B cell (primary cell): ENCODE data around the gene MSX1. TPM values are rescaled to one million over a fixed set of nuclear protein-coding genes. Genes with fewer than 3 reads are reported as not detected.

Source experiments
- ATAC-seq: fragments of 200-7000 bp; cut with Tn5 transposase; one replicate; pipeline ENCODE4 v1.10.0; 2021; ENCODE audit warnings: low read depth, mild to moderate bottlenecking, moderate number of reproducible peaks, moderate library complexity
- CTCF ChIA-PET: fragments of 350-600 bp; sonication (Branson Sonifier 250); formaldehyde crosslinking; loops from one replicate; lab custom pipeline; 2021; ENCODE audit warnings: antibody characterized with exemption, inconsistent platforms; lab: Charles Lee
- POLR2A ChIA-PET: fragments of 350-600 bp; sonication (Branson Sonifier 250); formaldehyde crosslinking; loops from one replicate; lab custom pipeline; 2021; ENCODE audit warnings: antibody characterized with exemption; lab: Charles Lee
- DNase-seq: peaks from one replicate; pipeline ENCODE4 v3.0.0; 2013
- H2AFZ ChIP-seq: 2 replicates; pipeline ENCODE4 v1.6.1; 2012; ENCODE audit warnings: mild to moderate bottlenecking, low read depth, low read length; ENCODE audit not compliant: insufficient read depth, poor library complexity, severe bottlenecking
- H3K27ac ChIP-seq, 2 donors: 1 replicate in 1 of 2; 2 replicates in 1 of 2; pipeline ENCODE4 v1.5.1; 2012 to 2013; ENCODE audit warnings: low read length in 2 of 2, mild to moderate bottlenecking in 2 of 2, moderate library complexity in 1 of 2
- H3K27me3 ChIP-seq, 4 experiments: fragments of 200-600 bp in 1 of 4; sonication (generic) in 1 of 4; replicated peaks in 1 of 4; 1 replicate in 2 of 4; 2 replicates in 2 of 4; pipeline versions ENCODE4 v1.6.1 to v1.7.0; 2013 to 2016; ENCODE audit warnings: low read length in 3 of 4, mild to moderate bottlenecking in 2 of 4, mixed read lengths in 1 of 4, moderate library complexity in 1 of 4; ENCODE audit not compliant: insufficient read depth in 4 of 4, control insufficient read depth in 3 of 4; ENCODE audit errors: control extremely low read depth in 1 of 4
- H3K36me3 ChIP-seq, 2 experiments: replicated peaks in 1 of 2; 1 replicate in 1 of 2; 2 replicates in 1 of 2; pipeline versions ENCODE4 v1.6.1 to v1.7.1; 2013; ENCODE audit warnings: low read length in 1 of 2; ENCODE audit not compliant: insufficient read depth in 2 of 2, control insufficient read depth in 1 of 2; ENCODE audit errors: control extremely low read depth in 1 of 2, extremely low read depth in 1 of 2
- H3K4me1 ChIP-seq, 2 donors: fragments of 200-600 bp in 1 of 2; sonication (generic) in 1 of 2; 1 replicate in 1 of 2; 2 replicates in 1 of 2; pipeline versions ENCODE4 v1.5.1 to v1.6.1; 2013 to 2017; ENCODE audit warnings: low read length in 2 of 2; ENCODE audit not compliant: control insufficient read depth in 2 of 2, insufficient read depth in 2 of 2
- H3K4me2 ChIP-seq: replicated peaks from 2 replicates; pipeline ENCODE3; 2012; ENCODE audit warnings: mild to moderate bottlenecking, low read depth, low read length; ENCODE audit not compliant: poor library complexity, severe bottlenecking
- H3K4me3 ChIP-seq, 5 experiments: fragments of 200-600 bp in 1 of 5; sonication (generic) in 1 of 5; 1 replicate in 3 of 5; 2 replicates in 2 of 5; pipeline versions ENCODE4 v1.5.1 to v1.7.0; 2011 to 2016; ENCODE audit warnings: low read length in 4 of 5, mild to moderate bottlenecking in 4 of 5, low read depth in 2 of 5, control low read depth in 1 of 5, moderate library complexity in 1 of 5; ENCODE audit not compliant: insufficient read depth in 1 of 5; ENCODE audit errors: control extremely low read depth in 1 of 5, extremely low read depth in 1 of 5
- H3K79me2 ChIP-seq: fragments of 200-600 bp; sonication (generic); one replicate; pipeline ENCODE4 v1.6.0; 2016; ENCODE audit warnings: low read length; ENCODE audit not compliant: control insufficient read depth, insufficient read depth
- H3K9ac ChIP-seq: fragments of 200-600 bp; sonication (generic); 2 replicates; pipeline ENCODE4 v1.6.1; 2017; ENCODE audit warnings: mild to moderate bottlenecking, low read length, moderate library complexity
- H3K9me3 ChIP-seq, 3 donors: one replicate each; pipeline versions ENCODE4 v1.6.1 to v1.7.1; 2013; ENCODE audit warnings: low read length in 2 of 3; ENCODE audit not compliant: control insufficient read depth in 2 of 3, insufficient read depth in 1 of 3; ENCODE audit errors: control extremely low read depth in 1 of 3
- H4K20me1 ChIP-seq: 2 replicates; pipeline ENCODE4 v1.6.0; 2012; ENCODE audit warnings: mild to moderate bottlenecking, low read length; ENCODE audit not compliant: insufficient read depth, control insufficient read depth, poor library complexity, severe bottlenecking
- H3K27ac Mint-ChIP-seq: one replicate; pipeline ENCODE4 v1.8.0; 2021; ENCODE audit warnings: mixed read lengths
- H3K27me3 Mint-ChIP-seq: one replicate; pipeline ENCODE4 v1.8.0; 2021; ENCODE audit warnings: mixed read lengths
- H3K4me1 Mint-ChIP-seq: one replicate; pipeline ENCODE4 v1.8.0; 2021; ENCODE audit warnings: mixed read lengths
- H3K4me3 Mint-ChIP-seq: one replicate; pipeline ENCODE4 v1.8.0; 2021; ENCODE audit warnings: mixed read lengths
- H3K9me3 Mint-ChIP-seq: one replicate; pipeline ENCODE4 v1.8.0; 2022; ENCODE audit warnings: mixed read lengths; ENCODE audit not compliant: insufficient read depth
- CTCF ChIP-seq: fragments of 200-600 bp; IDR thresholded peaks from one replicate; pipeline ENCODE4 v1.8.0; 2022; ENCODE audit warnings: antibody characterized with exemption, mild to moderate bottlenecking
- EZH2 ChIP-seq: IDR thresholded peaks from 2 replicates; pipeline ENCODE4 v1.6.1; 2012; ENCODE audit warnings: borderline replicate concordance, low read depth, mild to moderate bottlenecking, moderate library complexity, low read length; ENCODE audit not compliant: insufficient read depth, poor library complexity, severe bottlenecking
- WGBS: methylation state at CpG from one replicate; pipeline ENCODE4 v1.1.5; 2013; ENCODE audit warnings: missing lambda C conversion rate; ENCODE audit not compliant: insufficient coverage; 5-methylcytosine and 5-hydroxymethylcytosine counted together
- intact Hi-C: fragments of 100-400 bp; cut with micrococcal nuclease; formaldehyde crosslinking; loops from one replicate; pipeline ENCODE4 v1.10.0; 2022
- polyA plus RNA-seq: library from polyadenylated mRNA; depleted of rRNA; stranded (reverse); fragments of >200 nt; gene quantifications from 2 replicates; pipeline ENCODE4 v1.2.3, GENCODE V29; 2012
- total RNA-seq, 2 donors: library from RNA; stranded (reverse); fragments of 120-200 nt in 1 of 2; gene quantifications; 1 replicate in 1 of 2; 2 replicates in 1 of 2; pipeline versions ENCODE4 v1.2.3 to v1.2.4, GENCODE V29; 2013 to 2022

MSX1 gene
- total and polyA plus RNA-seq, 2 donors (not counting 1 experiment from before 2014, with no cell fraction given), result 0.09 TPM; not detected in 1

GRCh38 chr4:4831266-4831665 is 28.2 kb upstream of the MSX1 start:
- no peak overlapping the region for H3K9ac ChIP-seq

GRCh38 chr4:4831825-4832224 is 27.6 kb upstream of the MSX1 start:
- Mint-ChIP-seq H3K4me1 (no peaks in the 10 kb centered on the region), H3K27ac (no peak overlapping the region), H3K4me3 (no peak overlapping the region), H3K27me3 (peaks cover 20% of the 10 kb centered on the region), H3K9me3 (peaks cover 5% of the 10 kb centered on the region)
- intact Hi-C loops, result no loop called here
- no peak overlapping the region for H3K9ac ChIP-seq
- no peak overlapping the region for H3K27ac ChIP-seq
- H3K27me3 ChIP-seq, result peaks cover 0 to 10% (median 1%) of the 10 kb centered on the region in 4 experiments
- H3K4me1 ChIP-seq, result no peaks in the 10 kb centered on the region
- ATAC-seq (no peak), DNase-seq (no peak)
- ChIA-PET POLR2A (no interaction called here), CTCF (no interaction called here)
- peaks cover 0 to 11% (median 0%) of the 10 kb centered on the region in 3 donors for H3K9me3 ChIP-seq
- H4K20me1 ChIP-seq, result no peaks in the 10 kb centered on the region
- 93% methylated on average over 4 of the region's 6 CpGs for WGBS
- no peaks in the 10 kb centered on the region for H3K36me3 ChIP-seq
- no peak for TF ChIP-seq EZH2
- no peak for TF ChIP-seq CTCF
- no peak overlapping the region for H3K4me3 ChIP-seq
- no peak overlapping the region for H2AFZ ChIP-seq
- no peaks in the 10 kb centered on the region for H3K79me2 ChIP-seq
- H3K4me2 ChIP-seq, result no peak overlapping the region

More at GRCh38 chr4:4831266-4831665, 28.2 kb upstream of the MSX1 start:
- Mint-ChIP-seq H3K9me3 (peaks cover 4% of the 10 kb centered on the region), H3K4me3 (no peak overlapping the region), H3K4me1 (no peaks in the 10 kb centered on the region), H3K27me3 (peaks cover 20% of the 10 kb centered on the region), H3K27ac (no peak overlapping the region)
- WGBS, result 94% methylated on average over 6 of the region's 7 CpGs
- ChIA-PET CTCF (no interaction called here), POLR2A (no interaction called here)
- Histone ChIP-seq H4K20me1 (no peaks in the 10 kb centered on the region), H3K79me2 (no peaks in the 10 kb centered on the region), H3K27me3 (peaks cover 0 to 10% (median 1%) of the 10 kb centered on the region in 4 experiments), H3K36me3 (no peaks in the 10 kb centered on the region), H3K9me3 (peaks cover 0 to 9% (median 0%) of the 10 kb centered on the region in 3 donors), H3K27ac (no peak overlapping the region), H2AFZ (no peak overlapping the region), H3K4me1 (no peaks in the 10 kb centered on the region), H3K4me2 (no peak overlapping the region), H3K4me3 (no peak overlapping the region)
- DNase-seq (no peak), ATAC-seq (no peak)
- intact Hi-C loops, result no loop called here
- TF ChIP-seq EZH2, result no peak
- TF ChIP-seq CTCF, result no peak
